Measurements from ENCODE around the gene SNX19. TPM values are rescaled to one million over a fixed set of nuclear protein-coding genes. Genes with fewer than 3 reads are reported as not detected.

The SNX19 gene
- total and polyA plus RNA-seq, 12 donors, result 13.6 to 102 (median 65.3) TPM

DNA sequence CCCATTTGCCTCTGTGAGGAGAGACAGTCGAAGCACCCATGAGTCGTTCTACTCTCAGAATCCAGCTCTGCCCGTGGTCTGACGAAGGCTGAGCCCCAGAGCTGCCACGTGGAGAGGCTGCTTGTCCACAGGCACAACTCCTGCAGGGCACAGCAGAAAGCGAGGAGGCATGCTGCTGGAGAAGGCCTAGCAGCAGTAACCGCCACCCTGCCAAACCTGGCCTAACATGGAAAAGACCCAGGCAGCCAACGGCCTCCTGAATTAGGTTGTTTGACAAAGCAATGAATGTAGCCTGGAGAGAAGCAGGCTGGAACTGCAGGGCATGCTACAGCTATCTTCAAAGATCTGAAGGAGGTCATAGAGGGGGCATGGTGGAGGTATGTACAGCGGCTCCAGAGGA is 89.7 kb downstream of the SNX19 start:
- Histone ChIP-seq H3K9me3 (replicated peaks in 1 of 3) (no peaks in the 10 kb centered on the region), H3K27me3 (no peaks in the 10 kb centered on the region), H3K36me3 (replicated peaks in 1 of 2) (no peaks in the 10 kb centered on the region), H3K4me1 (replicated peaks in 1 of 2) (no peaks in the 10 kb centered on the region), H3K4me3 (no peak overlapping the region), H3K27ac (no peak overlapping the region)
- 89 to 92% (median 90%) methylated on average over 7 to 9 of the region's 9 CpGs for WGBS, 4 donors
- DNase-seq, result no peak
- intact Hi-C loops (cut with DNase I), result loop anchor here in 1 of 2 donors (10.0 kb wide), 1 partner anchor 392 kb away; no protein-coding TSS in a partner anchor
- TF ChIP-seq, protein P1, sequence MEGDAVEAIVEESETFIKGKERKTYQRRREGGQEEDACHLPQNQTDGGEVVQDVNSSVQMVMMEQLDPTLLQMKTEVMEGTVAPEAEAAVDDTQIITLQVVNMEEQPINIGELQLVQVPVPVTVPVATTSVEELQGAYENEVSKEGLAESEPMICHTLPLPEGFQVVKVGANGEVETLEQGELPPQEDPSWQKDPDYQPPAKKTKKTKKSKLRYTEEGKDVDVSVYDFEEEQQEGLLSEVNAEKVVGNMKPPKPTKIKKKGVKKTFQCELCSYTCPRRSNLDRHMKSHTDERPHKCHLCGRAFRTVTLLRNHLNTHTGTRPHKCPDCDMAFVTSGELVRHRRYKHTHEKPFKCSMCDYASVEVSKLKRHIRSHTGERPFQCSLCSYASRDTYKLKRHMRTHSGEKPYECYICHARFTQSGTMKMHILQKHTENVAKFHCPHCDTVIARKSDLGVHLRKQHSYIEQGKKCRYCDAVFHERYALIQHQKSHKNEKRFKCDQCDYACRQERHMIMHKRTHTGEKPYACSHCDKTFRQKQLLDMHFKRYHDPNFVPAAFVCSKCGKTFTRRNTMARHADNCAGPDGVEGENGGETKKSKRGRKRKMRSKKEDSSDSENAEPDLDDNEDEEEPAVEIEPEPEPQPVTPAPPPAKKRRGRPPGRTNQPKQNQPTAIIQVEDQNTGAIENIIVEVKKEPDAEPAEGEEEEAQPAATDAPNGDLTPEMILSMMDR (IDR thresholded peaks at IDR 0.05), result no peak
- no peak for TF ChIP-seq POLR2A (IDR thresholded peaks at IDR 0.05)

DNA sequence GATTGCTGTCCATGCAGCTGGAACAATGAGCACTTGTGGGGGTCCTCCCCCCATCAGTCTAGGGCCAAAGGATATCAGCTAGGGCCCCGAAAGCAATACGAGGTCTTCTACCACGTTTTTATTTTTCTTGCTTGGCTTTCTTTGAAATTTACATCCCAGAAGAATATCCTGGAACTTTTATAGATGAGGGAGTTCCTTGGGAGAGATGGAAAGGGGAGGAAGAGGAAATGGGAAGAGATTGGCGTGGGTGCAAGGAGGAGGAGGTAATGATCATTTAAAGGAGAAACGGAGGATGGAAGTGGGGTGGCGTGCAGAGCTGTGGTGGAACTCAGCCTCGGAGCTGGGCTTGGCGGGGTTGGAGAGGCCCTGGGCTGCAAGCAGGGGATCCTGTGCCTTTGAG is 90.3 kb downstream of the SNX19 start:
- Histone ChIP-seq H3K36me3 (replicated peaks in 1 of 2) (no peaks in the 10 kb centered on the region), H3K9me3 (replicated peaks in 1 of 3) (no peaks in the 10 kb centered on the region), H3K4me1 (replicated peaks in 1 of 2) (no peaks in the 10 kb centered on the region), H3K27me3 (no peaks in the 10 kb centered on the region), H3K27ac (no peak overlapping the region), H3K4me3 (no peak overlapping the region)
- TF ChIP-seq POLR2A (IDR thresholded peaks at IDR 0.05), result no peak
- TF ChIP-seq, protein P1 (IDR thresholded peaks at IDR 0.05), result no peak
- intact Hi-C loops (cut with DNase I), result loop anchor here in 1 of 2 donors (10.0 kb wide), 1 partner anchor 391 kb away; no protein-coding TSS in a partner anchor
- WGBS, 4 donors, result 77 to 86% (median 81%) methylated on average over 8 of the region's 8 CpGs
- no peak for DNase-seq

DNA sequence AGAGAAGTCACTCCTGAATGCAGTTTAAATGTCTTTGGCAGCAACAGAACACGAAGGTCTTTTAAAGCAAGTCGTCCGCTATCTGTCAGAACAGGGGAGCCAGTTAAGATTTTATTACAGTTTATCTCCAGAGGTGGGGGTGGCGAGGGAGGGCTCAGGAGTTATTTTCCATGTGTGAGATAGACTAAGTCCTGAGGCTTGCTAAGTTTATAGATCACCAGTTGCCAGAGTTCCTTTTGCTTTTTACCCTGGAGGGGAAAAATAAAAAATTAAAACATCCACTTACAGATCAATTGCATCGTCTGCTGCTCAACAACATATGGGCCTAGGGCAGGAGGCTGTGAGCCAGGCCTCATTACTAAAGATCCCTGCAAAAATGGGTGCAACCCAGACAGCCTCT is 90.7 kb downstream of the SNX19 start:
- TF ChIP-seq, protein P1 (IDR thresholded peaks at IDR 0.05), result no peak
- no peak for TF ChIP-seq POLR2A (IDR thresholded peaks at IDR 0.05)
- Histone ChIP-seq H3K4me3 (no peak overlapping the region), H3K4me1 (replicated peaks in 1 of 2) (no peaks in the 10 kb centered on the region), H3K27me3 (no peaks in the 10 kb centered on the region), H3K9me3 (replicated peaks in 1 of 3) (no peaks in the 10 kb centered on the region), H3K36me3 (replicated peaks in 1 of 2) (no peaks in the 10 kb centered on the region), H3K27ac (no peak overlapping the region)
- intact Hi-C loops (cut with DNase I), result loop anchor here in 1 of 2 donors (10.0 kb wide), 1 partner anchor 391 kb away; no protein-coding TSS in a partner anchor
- WGBS, 4 donors, result 73 to 81% (median 77%) methylated on average over 5 of the region's 5 CpGs
- DNase-seq, result no peak

Measured in adrenal gland (tissue), 12 donors.